GM21528 (cell line): ENCODE measurements around the gene KNG1.
A peak's percentile ranks its signal among the peaks of the same experiment; 100 is the strongest.

Experiments used
- ATAC-seq: cut with Tn5 transposase; IDR thresholded peaks from one replicate; pipeline ENCODE4 v1.9.1; 2021; ENCODE audit warnings: mild to moderate bottlenecking, moderate library complexity; ENCODE audit not compliant: unreplicated experiment, low FRiP score

Gene KNG1

DNA sequence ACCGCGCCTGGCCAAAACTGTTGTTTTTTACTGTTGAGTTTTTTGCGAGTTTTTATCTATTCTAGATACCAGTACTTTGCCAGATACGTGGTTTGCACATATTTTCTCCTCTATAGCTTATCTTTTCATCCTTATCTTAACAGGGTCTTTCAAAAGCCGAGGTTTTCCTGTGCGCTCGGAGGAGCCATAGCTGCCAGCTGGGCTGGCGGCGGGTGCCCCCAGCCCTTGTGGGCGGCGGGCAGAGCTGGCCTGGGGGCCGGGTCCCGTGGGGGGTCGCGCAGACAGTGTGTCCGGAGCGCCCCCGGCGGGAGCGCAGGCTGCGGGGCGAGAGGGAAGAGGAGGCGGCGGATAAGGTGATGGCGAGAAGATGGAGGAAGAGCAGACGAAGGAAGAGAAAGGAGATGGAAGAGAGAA is 55.1 kb downstream of the KNG1 start:
- peak; percentile 24 for ATAC-seq

GRCh38 chr3:186772701-186773417 is 55.7 kb downstream of the KNG1 start:
- ATAC-seq = peak; percentile 81

DNA sequence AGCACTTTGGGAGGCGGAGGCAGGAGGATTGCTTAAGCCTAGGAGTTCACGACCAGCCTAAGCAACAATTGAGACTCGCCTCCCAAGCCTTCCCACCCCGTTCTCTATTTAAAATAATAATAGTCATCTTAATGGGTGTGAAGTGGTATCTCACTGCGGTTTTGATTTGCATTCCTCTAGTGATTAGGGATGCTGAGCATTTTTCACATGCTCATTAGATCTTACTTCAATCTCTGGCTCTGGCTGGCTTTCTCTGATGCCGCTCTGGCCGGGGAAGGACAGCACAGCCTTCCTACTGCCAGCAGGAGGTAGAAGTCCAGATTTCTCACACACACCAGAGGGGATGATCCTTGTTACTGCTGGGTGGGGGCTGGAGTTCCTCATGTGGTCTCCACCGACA is 58.8 kb downstream of the KNG1 start:
- no peak for ATAC-seq

GRCh38 chr3:186779204-186779603 is 62.0 kb downstream of the KNG1 start:
- ATAC-seq = no peak

DNA sequence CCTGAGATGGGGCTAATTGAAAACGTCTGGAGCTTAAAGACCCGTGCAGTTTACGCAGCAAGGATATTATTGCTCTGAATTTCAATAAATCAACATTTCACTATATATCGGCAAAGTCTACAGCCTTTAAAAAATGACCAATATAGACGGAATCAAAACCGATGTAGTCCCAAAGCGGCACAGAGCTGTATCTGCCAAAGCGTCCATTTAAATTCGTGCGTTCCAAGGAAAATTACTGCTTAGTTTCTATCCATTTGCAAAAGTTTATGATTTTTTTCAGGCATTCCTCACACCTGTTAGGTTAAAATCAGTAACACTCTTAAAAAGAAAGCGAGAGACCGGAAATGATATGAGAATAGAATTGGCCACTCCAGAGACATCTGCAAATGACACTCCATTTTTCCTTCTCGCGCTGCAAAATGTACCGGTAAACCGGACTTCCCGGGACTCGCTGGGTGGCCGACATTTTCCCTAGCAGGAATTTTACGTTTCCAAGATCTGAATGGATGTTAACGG is 65.4 kb downstream of the KNG1 start:
- peak; percentile 21 for ATAC-seq

DNA sequence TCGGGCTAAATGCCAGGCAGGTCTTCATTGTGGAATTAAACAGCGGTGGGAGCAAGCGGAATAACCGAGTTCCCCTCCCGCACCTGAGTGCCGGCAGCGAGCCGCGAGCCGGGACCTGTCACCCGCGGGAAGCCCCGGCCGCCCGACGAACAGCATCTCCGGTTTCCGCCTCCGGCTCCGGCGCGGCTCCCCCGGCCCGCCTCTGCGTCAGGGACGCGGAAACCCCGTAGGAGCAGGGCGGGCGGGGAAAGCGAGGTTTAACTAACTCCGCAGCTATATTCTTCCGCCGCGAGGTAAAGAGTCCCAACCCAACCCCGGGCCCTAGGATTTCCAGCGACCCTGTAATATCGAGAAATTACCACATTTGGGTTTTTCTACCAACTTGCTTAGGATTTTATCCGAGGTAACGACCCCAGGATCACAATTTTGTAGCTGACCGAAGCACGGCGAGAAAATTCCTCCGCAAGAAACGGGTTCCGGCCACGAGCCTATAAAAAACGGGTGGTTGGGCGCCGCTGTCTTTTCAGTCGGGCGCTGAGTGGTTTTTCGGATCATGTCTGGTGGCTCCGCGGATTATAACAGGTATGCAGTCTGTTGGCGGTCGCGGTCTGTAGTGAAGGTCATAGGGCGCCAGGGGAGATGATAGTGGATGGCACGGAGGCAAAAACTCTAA is 66.0 kb downstream of the KNG1 start, which contains the start of gene EIF4A2:
Gene EIF4A2, plus strand, starts transcription at position 520 of the 673 bp plus-strand sequence. Its CDS starts 34 bp downstream, at position 554.
- ATAC-seq = peak; percentile 66

GRCh38 chr3:186783731-186784515 is 66.8 kb downstream of the KNG1 start:
- ATAC-seq = peak; percentile 63

DNA sequence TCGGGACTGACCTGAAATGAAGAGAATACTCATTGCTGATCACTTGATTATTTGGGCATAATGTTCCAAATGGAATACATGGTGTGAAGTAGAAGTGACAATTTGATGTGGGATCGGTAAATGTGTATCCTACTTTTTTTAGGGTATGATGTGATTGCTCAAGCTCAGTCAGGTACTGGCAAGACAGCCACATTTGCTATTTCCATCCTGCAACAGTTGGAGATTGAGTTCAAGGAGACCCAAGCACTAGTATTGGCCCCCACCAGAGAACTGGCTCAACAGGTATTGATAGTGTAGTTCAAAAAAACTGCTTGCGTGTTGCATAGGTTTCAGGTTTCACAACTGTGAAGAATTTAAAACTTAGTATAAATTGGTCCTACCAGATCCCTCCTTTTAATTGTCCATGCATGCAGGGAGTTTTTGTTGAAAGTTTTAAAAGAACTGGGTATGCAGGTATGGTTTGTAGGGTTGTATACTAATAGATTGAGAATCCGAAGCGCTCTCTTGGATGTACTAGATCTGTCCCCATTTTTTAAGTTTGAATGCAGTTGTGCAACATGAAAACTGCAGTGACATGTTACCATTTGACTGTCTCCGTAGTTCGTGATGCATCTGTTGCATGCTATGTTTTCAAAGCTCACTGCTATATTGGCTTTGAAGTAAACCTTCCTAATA is 67.8 kb downstream of the KNG1 start:
- ATAC-seq = no peak

DNA sequence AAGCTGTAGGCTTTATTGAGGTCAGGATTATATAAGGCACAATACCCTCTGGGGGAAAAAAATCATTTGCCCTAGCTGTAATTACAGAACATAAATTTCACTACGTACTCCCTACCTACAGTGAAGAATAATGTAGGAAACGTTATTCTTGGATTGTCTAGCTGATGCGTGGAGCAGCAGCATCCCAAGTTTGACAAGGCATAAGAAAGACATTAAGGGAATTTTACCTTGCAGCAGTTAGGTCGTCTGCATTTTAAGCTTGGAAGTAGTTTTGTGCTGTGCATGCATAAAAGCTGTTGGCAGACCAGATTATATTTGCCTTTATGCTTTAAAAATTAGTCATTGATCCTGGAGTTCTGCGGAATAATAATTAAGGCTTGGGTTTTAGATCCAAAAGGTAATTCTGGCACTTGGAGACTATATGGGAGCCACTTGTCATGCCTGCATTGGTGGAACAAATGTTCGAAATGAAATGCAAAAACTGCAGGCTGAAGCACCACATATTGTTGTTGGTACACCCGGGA is 68.4 kb downstream of the KNG1 start:
- no peak for ATAC-seq

DNA sequence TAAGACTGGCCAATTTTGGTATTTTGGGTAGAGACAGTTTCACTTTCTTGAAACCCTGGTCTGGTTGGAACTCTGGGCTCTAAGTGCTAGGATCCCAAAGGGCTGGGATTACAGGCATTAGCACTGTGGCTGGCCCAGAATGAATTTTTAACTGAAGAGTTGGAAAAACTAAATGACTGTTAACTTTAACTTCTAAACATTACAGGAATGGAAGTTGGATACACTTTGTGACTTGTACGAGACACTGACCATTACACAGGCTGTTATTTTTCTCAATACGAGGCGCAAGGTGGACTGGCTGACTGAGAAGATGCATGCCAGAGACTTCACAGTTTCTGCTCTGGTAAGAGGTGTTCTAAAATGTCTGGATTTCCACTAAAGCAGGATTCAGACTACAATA is 69.8 kb downstream of the KNG1 start:
- no peak for ATAC-seq

DNA sequence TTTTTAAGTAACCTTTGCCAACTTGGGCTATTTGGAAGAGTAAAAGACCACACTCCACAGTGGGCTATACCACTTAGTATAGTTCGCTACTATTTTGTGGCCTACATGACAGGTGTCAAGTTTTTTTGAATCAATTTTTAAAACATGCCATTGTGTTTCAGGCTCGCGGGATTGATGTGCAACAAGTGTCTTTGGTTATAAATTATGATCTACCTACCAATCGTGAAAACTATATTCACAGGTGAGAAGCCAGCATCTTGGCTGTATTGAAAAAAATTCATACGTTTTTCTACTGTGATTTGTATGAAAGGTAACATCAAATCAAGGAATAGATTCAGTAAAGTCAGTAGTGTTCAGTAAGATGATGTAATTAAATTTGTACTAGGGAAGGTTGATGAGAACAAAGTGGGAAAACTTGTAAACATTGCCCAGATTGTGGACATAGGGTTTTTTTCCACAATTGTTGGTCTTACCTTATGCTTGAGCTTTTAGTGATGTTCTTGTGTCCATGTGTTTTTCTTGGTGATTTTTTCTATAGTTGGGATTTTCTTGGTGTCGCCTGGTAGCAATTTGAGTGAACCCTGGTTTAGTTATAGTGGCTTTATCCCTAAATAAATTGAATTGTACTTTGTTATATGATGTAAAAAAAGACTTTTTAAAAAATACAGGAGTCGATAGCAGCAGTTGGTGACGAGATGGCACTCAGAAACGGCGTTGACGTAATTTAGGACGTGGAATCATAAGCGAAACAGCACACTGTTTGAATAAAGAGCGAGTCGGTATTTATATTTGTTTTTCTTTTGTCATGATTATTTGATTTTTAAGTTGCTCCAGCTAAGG is 70.7 kb downstream of the KNG1 start:
- ATAC-seq = no peak

DNA sequence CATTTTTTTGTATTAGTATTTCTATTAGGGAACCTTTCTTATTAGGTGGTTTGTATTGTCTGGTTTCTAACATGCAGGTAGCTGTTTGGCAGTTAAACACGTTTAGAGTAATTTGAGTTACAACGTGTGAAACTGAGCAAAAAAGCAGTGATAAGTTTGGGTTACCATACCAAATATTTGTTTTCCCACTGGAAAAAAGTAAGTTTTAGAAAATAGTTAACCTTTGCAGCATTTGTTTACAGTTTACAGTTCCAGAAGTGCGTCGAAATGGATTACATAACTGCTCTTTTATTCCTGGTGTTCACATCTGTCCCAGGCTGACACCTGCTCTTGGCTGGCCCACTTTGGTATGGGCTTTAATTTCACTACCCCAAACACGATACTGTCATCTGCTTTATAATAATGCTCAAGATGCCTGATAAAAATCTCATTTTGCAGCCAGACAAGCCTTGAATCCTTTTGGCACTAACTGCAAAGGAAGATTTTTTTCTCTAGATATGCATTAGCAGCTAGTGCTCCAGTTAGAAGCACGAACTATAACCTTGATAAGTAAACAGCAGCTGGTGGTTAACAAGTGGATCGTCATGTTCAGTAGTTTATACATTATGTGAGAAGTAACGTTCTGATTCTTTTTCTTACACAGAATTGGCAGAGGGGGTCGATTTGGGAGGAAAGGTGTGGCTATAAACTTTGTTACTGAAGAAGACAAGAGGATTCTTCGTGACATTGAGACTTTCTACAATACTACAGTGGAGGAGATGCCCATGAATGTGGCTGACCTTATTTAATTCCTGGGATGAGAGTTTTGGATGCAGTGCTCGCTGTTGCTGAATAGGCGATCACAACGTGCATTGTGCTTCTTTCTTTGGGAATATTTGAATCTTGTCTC is 71.6 kb downstream of the KNG1 start:
- ATAC-seq = no peak

GRCh38 chr3:186789554-186790260 is 72.5 kb downstream of the KNG1 start:
- ATAC-seq = no peak

- no peak for ATAC-seq
Observed at GRCh38 chr3:186790261-186790981, 73.3 kb downstream of the KNG1 start.
